Small intestine (tissue), 7 donors: ENCODE data around the gene ARFGAP3. TPM values are rescaled to one million over a fixed set of nuclear protein-coding genes. Genes with fewer than 3 reads are reported as not detected.

Experiments used
- DNase-seq, 2 donors: peaks; one replicate each; pipeline versions ENCODE4 v3.0.0 to v3.0.0-alpha.2; 2013
- FAIRE-seq: peaks from 2 replicates; lab custom pipeline; 2012; peaks lifted over from hg19 to GRCh38; lab: Jason Lieb, UNC
- H3K27ac ChIP-seq, 3 donors: one replicate each; pipeline ENCODE4 v1.5.1; 2013; ENCODE audit warnings: low read length in 2 of 3, mild to moderate bottlenecking in 2 of 3, control low read depth in 1 of 3, inconsistent platforms in 1 of 3, low read depth in 1 of 3, moderate library complexity in 1 of 3
- H3K27me3 ChIP-seq, 3 donors: one replicate each; pipeline ENCODE4 v1.6.1; 2013; ENCODE audit warnings: low read length in 3 of 3, inconsistent platforms in 1 of 3; ENCODE audit not compliant: control insufficient read depth in 3 of 3, insufficient read depth in 3 of 3
- H3K36me3 ChIP-seq, 3 donors: one replicate each; pipeline ENCODE4 v1.6.1; 2013; ENCODE audit warnings: low read length in 3 of 3, inconsistent platforms in 1 of 3, low read depth in 1 of 3, mild to moderate bottlenecking in 1 of 3, moderate library complexity in 1 of 3; ENCODE audit not compliant: control insufficient read depth in 3 of 3, insufficient read depth in 2 of 3
- H3K4me1 ChIP-seq, 3 donors: one replicate each; pipeline ENCODE4 v1.6.1; 2013; ENCODE audit warnings: low read length in 2 of 3, inconsistent platforms in 1 of 3, low read depth in 1 of 3, mild to moderate bottlenecking in 1 of 3, moderate library complexity in 1 of 3; ENCODE audit not compliant: control insufficient read depth in 3 of 3, insufficient read depth in 2 of 3
- H3K4me3 ChIP-seq, 3 donors: one replicate each; pipeline ENCODE4 v1.5.1; 2013; ENCODE audit warnings: low read length in 3 of 3, control low read depth in 1 of 3, inconsistent platforms in 1 of 3, low read depth in 1 of 3, mild to moderate bottlenecking in 1 of 3, moderate library complexity in 1 of 3
- H3K9me3 ChIP-seq, 2 donors: one replicate each; pipeline ENCODE4 v1.6.1; 2013; ENCODE audit warnings: low read depth in 1 of 2, low read length in 1 of 2; ENCODE audit not compliant: control insufficient read depth in 2 of 2, insufficient read depth in 1 of 2
- WGBS, 3 donors: extraction: QIAGEN DNeasy Blood & Tissue Kit; methylation state at CpG; one replicate each; pipeline ENCODE4 v1.1.7; 2013; 5-methylcytosine and 5-hydroxymethylcytosine counted together
- polyA plus RNA-seq, 4 donors: library from polyadenylated mRNA; stranded (reverse) in 3 of 4; unstranded in 1 of 4; fragments of 200-250 nt in 3 of 4; fragments of 120-200 nt in 1 of 4; gene quantifications; one replicate each; pipeline versions ENCODE4 v1.2.1 to v1.2.3, GENCODE V29; 2013
- donor health status: healthy with polysubstance abuse.
- donor health status: control.
- donor health status: control.
- donor health status: Bipolar disorder and iron deficiency.
- donor health status: healthy.

ARFGAP3 gene
- polyA plus RNA-seq, 4 donors, result 29.1 to 64.5 (median 53.1) TPM

DNA sequence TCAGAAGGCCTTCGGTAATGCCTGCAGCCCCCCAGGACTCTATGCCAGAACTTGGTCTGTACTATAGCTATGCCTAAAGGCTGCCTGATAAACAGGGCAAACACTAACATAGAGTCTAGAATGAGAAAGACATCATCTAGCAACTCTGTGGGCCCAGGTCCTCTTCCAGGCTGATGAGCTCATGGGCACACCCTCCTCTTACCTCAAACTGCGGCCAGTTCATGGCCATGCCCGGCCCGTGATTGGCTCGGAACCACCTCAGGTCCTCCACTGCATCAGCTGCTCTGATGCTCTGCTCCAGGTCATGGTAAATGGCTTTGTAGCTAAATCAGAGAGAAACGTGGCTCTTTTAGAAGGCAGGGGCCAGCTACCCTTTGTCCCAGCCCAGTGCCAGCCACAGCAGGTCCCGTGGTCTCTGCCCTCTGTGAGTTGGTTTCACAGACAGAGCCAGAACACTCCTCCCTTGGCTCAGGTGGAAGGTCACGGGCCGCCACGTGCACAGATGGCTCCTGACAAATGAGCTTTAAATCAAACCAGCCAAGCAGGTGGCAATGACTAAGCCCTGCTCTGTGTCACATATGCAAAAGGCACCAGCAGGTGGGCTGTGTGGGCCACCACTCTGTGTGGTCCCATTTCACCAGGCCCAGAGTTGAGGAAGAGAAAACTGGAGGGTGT lies 25.0 kb upstream of the ARFGAP3 start:
- 39 to 74% (median 53%) methylated on average over 10 of the region's 10 CpGs for WGBS, 3 donors
- Histone ChIP-seq H3K9me3 (no peaks in the 10 kb centered on the region), H3K36me3 (peaks cover 9 to 99% (median 16%) of the 10 kb centered on the region in 3 donors), H3K27ac (peak overlapping the region in 1 of 3 donors; percentile 22), H3K27me3 (no peaks in the 10 kb centered on the region), H3K4me1 (peaks cover 0 to 7% (median 0%) of the 10 kb centered on the region in 3 donors), H3K4me3 (no peak overlapping the region)
- DNase-seq (peak in 1 of 2 donors; percentile 63), FAIRE-seq (no peak)

DNA sequence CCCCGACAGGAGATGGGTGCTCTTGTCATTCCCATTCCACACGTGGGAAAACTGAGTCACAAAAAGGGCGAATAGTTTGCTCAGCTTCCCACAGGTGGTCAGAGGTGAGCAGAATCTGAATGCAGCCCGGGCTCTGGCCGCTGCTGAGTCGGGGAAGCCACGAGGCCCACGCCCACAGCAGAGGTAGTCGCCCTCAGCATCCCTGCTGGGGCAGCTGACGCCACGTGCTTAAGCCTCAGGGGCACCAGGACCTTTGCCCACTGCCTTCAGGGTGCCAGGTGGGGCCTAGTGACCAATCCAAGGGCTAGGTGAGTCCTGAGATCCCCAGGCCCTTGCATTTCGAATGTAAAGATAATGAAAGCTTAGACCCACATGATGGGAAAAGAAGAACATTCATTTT lies 24.2 kb upstream of the ARFGAP3 start:
- H3K4me1 ChIP-seq, result no peaks in the 10 kb centered on the region
- H3K9me3 ChIP-seq, result no peaks in the 10 kb centered on the region
- 84 to 90% (median 86%) methylated on average over 12 of the region's 12 CpGs for WGBS, 3 donors
- no peaks in the 10 kb centered on the region for H3K27me3 ChIP-seq
- H3K36me3 ChIP-seq, result peaks cover 14 to 99% (median 20%) of the 10 kb centered on the region in 3 donors
- no peak overlapping the region for H3K27ac ChIP-seq
- DNase-seq (no peak), FAIRE-seq (no peak)
- no peak overlapping the region for H3K4me3 ChIP-seq

DNA sequence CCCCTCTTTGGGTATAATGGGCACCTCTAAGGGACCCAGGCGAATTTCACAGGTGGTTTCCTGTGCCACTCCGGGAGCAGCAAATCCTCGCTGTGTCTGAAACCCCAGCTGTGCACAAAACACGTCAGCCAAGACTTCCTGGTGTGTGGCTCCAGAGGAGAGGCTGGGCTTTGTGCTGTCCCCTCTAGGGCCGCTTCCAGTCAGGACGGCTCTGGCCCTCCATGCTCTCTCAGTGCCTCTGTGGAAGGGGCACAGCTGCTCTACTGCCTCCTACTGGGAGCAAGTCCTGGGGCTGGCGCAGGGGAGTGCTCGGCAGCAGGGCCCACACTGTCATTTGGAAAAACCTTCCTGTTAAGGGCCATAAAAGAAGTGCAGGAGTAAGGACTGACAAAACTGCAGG lies 23.7 kb upstream of the ARFGAP3 start:
- 88 to 90% (median 90%) methylated on average over 8 of the region's 8 CpGs for WGBS, 3 donors
- no peaks in the 10 kb centered on the region for H3K27me3 ChIP-seq
- DNase-seq (no peak), FAIRE-seq (no peak)
- no peak overlapping the region for H3K4me3 ChIP-seq
- no peak overlapping the region for H3K27ac ChIP-seq
- H3K9me3 ChIP-seq, result no peaks in the 10 kb centered on the region
- peaks cover 18 to 100% (median 24%) of the 10 kb centered on the region in 3 donors for H3K36me3 ChIP-seq
- H3K4me1 ChIP-seq, result no peaks in the 10 kb centered on the region

DNA sequence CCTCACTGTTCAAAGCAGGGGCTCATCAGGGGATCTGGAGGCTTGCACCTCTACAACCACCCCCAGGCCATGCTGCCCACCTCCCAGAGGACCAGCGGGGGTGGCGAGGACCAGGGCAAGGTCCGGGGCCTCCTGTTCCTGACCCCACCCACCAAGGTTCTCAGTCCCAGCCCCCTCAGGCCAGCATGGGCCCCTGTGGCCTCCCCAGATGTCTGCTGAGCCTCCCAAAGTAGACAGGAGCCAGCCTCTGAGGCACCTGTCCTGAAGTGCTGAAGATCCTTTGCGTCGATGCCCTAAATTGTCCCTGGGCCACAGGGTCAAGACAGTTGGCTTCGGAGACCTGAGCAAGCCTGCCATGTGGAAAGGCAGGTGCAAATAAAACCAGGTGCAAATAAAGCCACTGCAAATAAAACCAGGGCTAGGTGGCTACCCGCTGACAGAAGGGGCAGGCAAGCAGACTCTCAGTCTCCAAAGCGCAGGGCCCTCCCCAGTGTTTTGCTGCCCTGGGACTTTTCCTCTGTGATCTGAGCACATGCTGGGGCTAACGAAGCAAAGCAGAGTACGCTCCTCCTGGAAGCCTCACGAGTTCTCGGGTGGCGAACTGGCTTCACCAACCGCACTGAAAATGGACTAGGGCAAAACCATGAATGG lies 22.4 kb upstream of the ARFGAP3 start:
- FAIRE-seq (no peak), DNase-seq (no peak)
- Histone ChIP-seq H3K9me3 (no peaks in the 10 kb centered on the region), H3K4me1 (no peaks in the 10 kb centered on the region), H3K4me3 (no peak overlapping the region), H3K36me3 (peaks cover 21 to 99% (median 25%) of the 10 kb centered on the region in 3 donors), H3K27me3 (no peaks in the 10 kb centered on the region), H3K27ac (no peak overlapping the region)
- WGBS, 3 donors, result 84 to 93% (median 89%) methylated on average over 14 of the region's 14 CpGs

DNA sequence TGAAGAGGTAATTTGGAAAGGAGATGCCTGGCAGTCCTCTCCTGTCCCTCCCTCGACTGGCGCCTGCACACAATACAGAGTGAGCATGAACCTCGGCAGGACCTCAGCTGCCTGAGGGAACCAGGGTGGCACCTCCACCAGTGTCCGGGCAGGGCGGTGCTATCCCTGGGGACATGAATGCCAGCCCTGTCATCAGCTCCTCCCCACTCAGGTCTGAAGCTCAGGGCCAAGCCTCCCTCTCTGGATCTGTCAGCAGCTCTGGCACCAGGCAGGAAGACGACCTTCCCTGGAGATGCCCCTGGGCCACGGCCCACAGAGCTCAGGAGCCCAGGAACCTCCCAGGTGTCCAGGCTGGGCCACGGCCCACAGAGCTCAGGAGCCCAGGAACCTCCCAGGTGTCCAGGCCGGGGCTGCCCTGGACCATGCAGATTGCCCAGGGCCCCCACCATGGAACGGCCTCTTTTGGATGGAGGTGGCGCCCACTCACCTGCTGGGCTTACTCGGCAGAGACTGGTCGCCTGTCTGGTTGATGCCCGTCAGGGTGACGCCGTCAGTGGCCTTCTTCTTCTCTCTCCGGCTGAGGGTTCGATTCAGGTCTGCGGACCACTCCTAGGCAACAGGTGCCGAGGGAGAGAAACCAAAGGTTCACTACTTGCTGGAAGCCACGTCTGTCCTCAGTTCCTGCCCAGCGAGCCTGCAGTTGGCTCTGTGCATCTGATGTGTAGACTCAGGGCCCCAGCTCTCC lies 21.7 kb upstream of the ARFGAP3 start:
- 88 to 93% (median 93%) methylated on average over 20 to 22 of the region's 22 CpGs for WGBS, 3 donors
- Histone ChIP-seq H3K27me3 (no peaks in the 10 kb centered on the region), H3K4me1 (no peaks in the 10 kb centered on the region), H3K4me3 (no peak overlapping the region), H3K27ac (no peak overlapping the region), H3K9me3 (no peaks in the 10 kb centered on the region), H3K36me3 (peaks cover 23 to 99% (median 28%) of the 10 kb centered on the region in 3 donors)
- no peak for FAIRE-seq
- DNase-seq, result no peak

DNA sequence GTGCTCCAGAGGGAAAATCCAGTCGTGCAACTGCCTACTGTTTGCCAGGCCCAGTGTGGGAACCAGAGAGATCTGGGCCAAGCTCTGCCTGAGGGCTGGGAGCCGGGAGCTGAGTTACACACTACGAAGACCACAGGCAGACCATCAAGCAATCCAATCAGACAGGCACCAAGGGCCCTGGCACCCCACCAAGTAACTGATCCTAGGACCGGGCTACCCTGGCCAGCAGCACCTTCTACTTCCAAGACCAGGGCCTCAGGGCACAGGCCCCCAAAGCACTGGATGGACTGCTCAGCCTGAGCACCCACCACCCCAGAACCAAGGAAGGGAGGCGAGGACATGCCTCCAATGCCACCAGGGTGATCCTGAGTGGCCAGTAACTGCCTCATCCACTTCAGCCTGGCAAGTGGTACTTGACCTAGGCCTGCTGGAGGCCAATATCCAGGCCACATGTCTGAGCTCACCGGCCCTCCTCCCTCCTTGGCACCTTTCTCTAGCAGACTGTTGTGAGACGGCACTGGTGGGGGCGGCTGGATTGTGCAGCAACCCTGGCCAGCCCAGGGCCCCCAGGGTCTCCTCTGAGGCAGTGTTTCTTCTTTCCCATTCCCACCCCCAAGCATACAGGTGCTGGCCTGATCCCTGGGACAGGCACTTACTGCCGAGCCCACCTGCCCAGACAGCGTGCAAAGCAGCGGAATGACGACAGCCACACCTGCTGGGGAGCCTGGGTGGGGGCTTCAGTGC lies 20.7 kb upstream of the ARFGAP3 start:
- Histone ChIP-seq H3K9me3 (no peaks in the 10 kb centered on the region), H3K27me3 (no peaks in the 10 kb centered on the region), H3K4me1 (no peaks in the 10 kb centered on the region), H3K27ac (no peak overlapping the region), H3K36me3 (peaks cover 23 to 97% (median 29%) of the 10 kb centered on the region in 3 donors), H3K4me3 (no peak overlapping the region)
- WGBS, 3 donors, result 85 to 91% (median 87%) methylated on average over 12 of the region's 12 CpGs
- FAIRE-seq, result no peak
- DNase-seq, result no peak

DNA sequence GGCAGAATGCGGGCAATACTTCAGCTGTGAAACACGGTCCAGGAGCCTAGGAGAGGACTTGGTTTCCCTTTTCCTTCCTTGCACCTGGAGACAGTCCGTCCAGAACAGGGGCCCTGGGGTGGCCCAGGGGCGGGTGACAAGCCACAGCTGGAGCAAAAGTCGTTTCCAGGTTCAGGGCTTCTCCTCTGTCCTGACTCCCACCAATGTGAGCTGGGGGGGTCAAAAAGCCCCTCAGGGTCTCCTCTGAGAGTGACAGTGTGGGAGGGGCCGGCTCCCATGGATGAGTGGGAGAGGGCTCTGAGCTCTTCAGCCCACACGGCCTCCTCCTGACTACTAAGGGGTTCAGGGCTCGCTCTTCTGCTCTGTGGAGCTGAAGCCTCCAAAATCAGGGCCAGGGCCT lies 20.1 kb upstream of the ARFGAP3 start:
- no peaks in the 10 kb centered on the region for H3K27me3 ChIP-seq
- FAIRE-seq (no peak), DNase-seq (no peak)
- no peak overlapping the region for H3K4me3 ChIP-seq
- no peak overlapping the region for H3K27ac ChIP-seq
- peaks cover 25 to 97% (median 33%) of the 10 kb centered on the region in 3 donors for H3K36me3 ChIP-seq
- no peaks in the 10 kb centered on the region for H3K9me3 ChIP-seq
- 80 to 81% (median 80%) methylated on average over 8 of the region's 8 CpGs for WGBS, 3 donors
- H3K4me1 ChIP-seq, result no peaks in the 10 kb centered on the region

DNA sequence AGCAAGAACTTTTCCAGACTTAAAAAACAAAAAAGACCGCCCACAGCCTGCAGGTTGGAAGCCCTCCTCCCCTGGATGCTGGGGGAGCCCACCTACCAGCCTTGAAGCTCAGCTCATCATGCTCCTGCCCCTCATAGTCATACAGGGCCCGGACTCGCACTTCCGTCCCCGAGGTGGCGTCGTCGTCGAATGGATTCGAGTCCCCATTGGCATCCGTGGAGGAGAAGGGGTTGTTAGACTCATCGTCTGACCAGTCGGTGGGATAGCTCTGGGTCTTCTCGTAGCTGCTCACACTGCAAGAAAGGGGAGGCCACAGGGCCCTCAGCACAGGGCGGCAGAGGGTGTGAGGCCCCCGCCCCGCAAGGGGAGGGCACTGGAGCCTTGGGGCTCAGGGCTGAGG lies 19.0 kb upstream of the ARFGAP3 start:
- no peak overlapping the region for H3K27ac ChIP-seq
- H3K4me3 ChIP-seq, result no peak overlapping the region
- no peaks in the 10 kb centered on the region for H3K27me3 ChIP-seq
- no peak for FAIRE-seq
- H3K36me3 ChIP-seq, result peaks cover 27 to 97% (median 37%) of the 10 kb centered on the region in 3 donors
- no peak for DNase-seq
- H3K9me3 ChIP-seq, result no peaks in the 10 kb centered on the region
- 91 to 99% (median 95%) methylated on average over 16 to 17 of the region's 17 CpGs for WGBS, 3 donors
- no peaks in the 10 kb centered on the region for H3K4me1 ChIP-seq
